CD4-positive, alpha-beta T cell treated with Interleukin-15 for 4 hours (primary cell): ENCODE results near the gene ATF6.

Source experiments
- DNase-seq: peaks from one replicate; pipeline ENCODE4 v3.0.0-alpha.2; 2020; ENCODE audit warnings: low spot score

The ATF6 gene

GRCh38 chr1:161999301-162000052, 233.4 kb downstream of the ATF6 start:
- DNase-seq: no peak

- no peak for DNase-seq
Observed at GRCh38 chr1:162000053-162000420, 233.9 kb downstream of the ATF6 start.

GRCh38 chr1:162003061-162003829, 237.1 kb downstream of the ATF6 start:
- no peak for DNase-seq

- no peak for DNase-seq
Observed at GRCh38 chr1:162003830-162004215, 237.7 kb downstream of the ATF6 start.

GRCh38 chr1:162004441-162004950, 238.4 kb downstream of the ATF6 start:
- DNase-seq: no peak

- no peak for DNase-seq
Observed at GRCh38 chr1:162006081-162006480, 240.0 kb downstream of the ATF6 start.

GRCh38 chr1:162007466-162007865, 241.3 kb downstream of the ATF6 start:
- no peak for DNase-seq

- DNase-seq: no peak
Observed at GRCh38 chr1:162008799-162009198, 242.7 kb downstream of the ATF6 start.

- DNase-seq: no peak
Observed at GRCh38 chr1:162009501-162010174, 243.5 kb downstream of the ATF6 start.

GRCh38 chr1:162010175-162010506, 244.0 kb downstream of the ATF6 start:
- no peak for DNase-seq

- no peak for DNase-seq
Observed at GRCh38 chr1:162011337-162012012, 245.4 kb downstream of the ATF6 start.

- no peak for DNase-seq
Observed at GRCh38 chr1:162013289-162013688, 247.2 kb downstream of the ATF6 start.
